ENCODE data around the gene CSF2. TPM values are rescaled to one million over a fixed set of nuclear protein-coding genes. Genes with fewer than 3 reads are reported as not detected.
"Not testable (repeated sequence)": the region's sequence is repeated elsewhere in the genome, so short reads cannot be mapped to it uniquely, and the experiment has no call there.

The CSF2 gene
- total RNA-seq, 1 experiment from 2014 or later: not detected

DNA sequence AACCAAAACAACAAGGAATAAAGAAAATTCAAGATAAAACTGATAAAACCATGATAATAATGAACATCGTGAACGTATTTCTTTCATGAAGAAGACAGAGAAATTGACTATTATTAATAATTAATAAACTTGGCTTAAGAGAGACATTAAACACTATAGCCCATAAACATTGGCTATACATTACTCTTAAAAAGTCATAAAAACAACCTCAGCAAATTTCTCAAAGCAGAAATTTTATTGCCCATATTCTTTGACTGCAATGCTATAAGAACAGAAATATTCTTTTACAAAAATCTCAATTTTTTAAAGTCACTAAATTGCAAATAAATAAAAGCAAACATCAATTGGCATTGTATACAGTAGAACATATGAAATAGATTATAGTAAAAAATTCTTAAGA, 42.5 kb downstream of the CSF2 start:
- no peak overlapping the region for H3K4me3 ChIP-seq (ENCODE audit: low read depth in 2 of 2, low read length in 2 of 2)
- ATAC-seq (no peak), DNase-seq (ENCODE audit: low read depth, low spot score) (no peak)
- no peaks in the 10 kb centered on the region for H3K36me3 ChIP-seq (ENCODE audit: control insufficient read depth, insufficient read depth, low read length)
- CTCF ChIA-PET: no interaction called here
- H3K27ac ChIP-seq (ENCODE audit: low read length): no peak overlapping the region
- H3K27me3 ChIP-seq (ENCODE audit: control insufficient read depth, insufficient read depth, low read length): peaks cover 3% of the 10 kb centered on the region
- in situ Hi-C loops (cut with HindIII; ENCODE audit: low pct_unique_long_range_greater_than_20kb, low sequenced_read_pairs): no loop called here
- no TSS peak for BruUV-seq (replicated peaks)
- H3K4me1 ChIP-seq (ENCODE audit: control insufficient read depth, insufficient read depth, low read length): no peaks in the 10 kb centered on the region
- intact Hi-C loops (cut with micrococcal nuclease; ENCODE audit: unreplicated experiment): no loop called here
- POLR2A ChIA-PET: no interaction called here
- H3K9me3 ChIP-seq (ENCODE audit: control insufficient read depth, insufficient read depth, low read depth, low read length): no peaks in the 10 kb centered on the region
- no peak for TF ChIP-seq POLR2AphosphoS5 (IDR thresholded peaks at IDR 0.05; ENCODE audit: low read depth, low read length)
- TF ChIP-seq, protein P1, sequence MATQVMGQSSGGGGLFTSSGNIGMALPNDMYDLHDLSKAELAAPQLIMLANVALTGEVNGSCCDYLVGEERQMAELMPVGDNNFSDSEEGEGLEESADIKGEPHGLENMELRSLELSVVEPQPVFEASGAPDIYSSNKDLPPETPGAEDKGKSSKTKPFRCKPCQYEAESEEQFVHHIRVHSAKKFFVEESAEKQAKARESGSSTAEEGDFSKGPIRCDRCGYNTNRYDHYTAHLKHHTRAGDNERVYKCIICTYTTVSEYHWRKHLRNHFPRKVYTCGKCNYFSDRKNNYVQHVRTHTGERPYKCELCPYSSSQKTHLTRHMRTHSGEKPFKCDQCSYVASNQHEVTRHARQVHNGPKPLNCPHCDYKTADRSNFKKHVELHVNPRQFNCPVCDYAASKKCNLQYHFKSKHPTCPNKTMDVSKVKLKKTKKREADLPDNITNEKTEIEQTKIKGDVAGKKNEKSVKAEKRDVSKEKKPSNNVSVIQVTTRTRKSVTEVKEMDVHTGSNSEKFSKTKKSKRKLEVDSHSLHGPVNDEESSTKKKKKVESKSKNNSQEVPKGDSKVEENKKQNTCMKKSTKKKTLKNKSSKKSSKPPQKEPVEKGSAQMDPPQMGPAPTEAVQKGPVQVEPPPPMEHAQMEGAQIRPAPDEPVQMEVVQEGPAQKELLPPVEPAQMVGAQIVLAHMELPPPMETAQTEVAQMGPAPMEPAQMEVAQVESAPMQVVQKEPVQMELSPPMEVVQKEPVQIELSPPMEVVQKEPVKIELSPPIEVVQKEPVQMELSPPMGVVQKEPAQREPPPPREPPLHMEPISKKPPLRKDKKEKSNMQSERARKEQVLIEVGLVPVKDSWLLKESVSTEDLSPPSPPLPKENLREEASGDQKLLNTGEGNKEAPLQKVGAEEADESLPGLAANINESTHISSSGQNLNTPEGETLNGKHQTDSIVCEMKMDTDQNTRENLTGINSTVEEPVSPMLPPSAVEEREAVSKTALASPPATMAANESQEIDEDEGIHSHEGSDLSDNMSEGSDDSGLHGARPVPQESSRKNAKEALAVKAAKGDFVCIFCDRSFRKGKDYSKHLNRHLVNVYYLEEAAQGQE (IDR thresholded peaks at IDR 0.05; ENCODE audit: insufficient read depth in 1 of 2, low read depth in 2 of 2, low read length in 1 of 2): no peak
- TF ChIP-seq TCF7L2 (IDR thresholded peaks at IDR 0.05; ENCODE audit: low read depth, low read length): no peak
- TF ChIP-seq, protein P2, sequence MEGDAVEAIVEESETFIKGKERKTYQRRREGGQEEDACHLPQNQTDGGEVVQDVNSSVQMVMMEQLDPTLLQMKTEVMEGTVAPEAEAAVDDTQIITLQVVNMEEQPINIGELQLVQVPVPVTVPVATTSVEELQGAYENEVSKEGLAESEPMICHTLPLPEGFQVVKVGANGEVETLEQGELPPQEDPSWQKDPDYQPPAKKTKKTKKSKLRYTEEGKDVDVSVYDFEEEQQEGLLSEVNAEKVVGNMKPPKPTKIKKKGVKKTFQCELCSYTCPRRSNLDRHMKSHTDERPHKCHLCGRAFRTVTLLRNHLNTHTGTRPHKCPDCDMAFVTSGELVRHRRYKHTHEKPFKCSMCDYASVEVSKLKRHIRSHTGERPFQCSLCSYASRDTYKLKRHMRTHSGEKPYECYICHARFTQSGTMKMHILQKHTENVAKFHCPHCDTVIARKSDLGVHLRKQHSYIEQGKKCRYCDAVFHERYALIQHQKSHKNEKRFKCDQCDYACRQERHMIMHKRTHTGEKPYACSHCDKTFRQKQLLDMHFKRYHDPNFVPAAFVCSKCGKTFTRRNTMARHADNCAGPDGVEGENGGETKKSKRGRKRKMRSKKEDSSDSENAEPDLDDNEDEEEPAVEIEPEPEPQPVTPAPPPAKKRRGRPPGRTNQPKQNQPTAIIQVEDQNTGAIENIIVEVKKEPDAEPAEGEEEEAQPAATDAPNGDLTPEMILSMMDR (IDR thresholded peaks at IDR 0.05): no peak
- TF ChIP-seq SIN3A (IDR thresholded peaks at IDR 0.05; ENCODE audit: borderline replicate concordance, insufficient read depth, low read depth, low read length): no peak

DNA sequence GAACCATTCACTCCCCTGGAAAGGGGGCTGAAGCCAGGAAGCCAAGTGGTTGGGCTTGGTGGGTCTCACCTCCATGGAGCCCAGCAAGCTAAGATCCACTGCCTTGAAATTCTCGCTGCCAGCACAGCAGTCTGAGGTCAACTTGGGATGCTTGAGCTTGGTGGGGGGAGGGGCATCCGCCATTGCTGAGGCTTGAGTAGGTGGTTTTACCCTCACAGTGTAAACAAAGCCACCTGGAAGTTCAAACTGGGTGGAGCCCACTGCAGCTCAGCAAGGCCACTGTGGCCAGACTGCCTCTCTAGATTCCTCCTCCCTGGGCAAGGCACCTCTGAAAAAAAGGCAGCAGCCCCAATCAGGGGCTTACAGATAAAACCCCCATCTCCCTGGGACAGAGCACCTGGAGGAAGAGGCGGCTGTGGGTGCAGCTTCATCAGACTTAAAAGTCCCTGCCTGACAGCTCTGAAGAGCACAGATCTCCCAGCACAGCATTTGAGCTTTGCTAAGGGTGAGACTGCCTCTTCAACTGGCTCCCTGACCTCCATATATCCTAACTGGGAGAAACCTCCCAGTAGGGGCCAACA, 43.4 kb downstream of the CSF2 start:
- H3K27me3 ChIP-seq (ENCODE audit: control insufficient read depth, insufficient read depth, low read length); H3K4me1 ChIP-seq (ENCODE audit: control insufficient read depth, insufficient read depth, low read length); POLR2A ChIA-PET; DNase-seq (ENCODE audit: low read depth, low spot score); H3K27ac ChIP-seq (ENCODE audit: low read length); BruUV-seq (replicated peaks); CTCF ChIA-PET; ATAC-seq; H3K4me3 ChIP-seq (ENCODE audit: low read depth in 2 of 2, low read length in 2 of 2); intact Hi-C loops (cut with micrococcal nuclease; ENCODE audit: unreplicated experiment); in situ Hi-C loops (cut with HindIII; ENCODE audit: low pct_unique_long_range_greater_than_20kb, low sequenced_read_pairs); H3K9me3 ChIP-seq (ENCODE audit: control insufficient read depth, insufficient read depth, low read depth, low read length); H3K36me3 ChIP-seq (ENCODE audit: control insufficient read depth, insufficient read depth, low read length): not testable (repeated sequence)

DNA sequence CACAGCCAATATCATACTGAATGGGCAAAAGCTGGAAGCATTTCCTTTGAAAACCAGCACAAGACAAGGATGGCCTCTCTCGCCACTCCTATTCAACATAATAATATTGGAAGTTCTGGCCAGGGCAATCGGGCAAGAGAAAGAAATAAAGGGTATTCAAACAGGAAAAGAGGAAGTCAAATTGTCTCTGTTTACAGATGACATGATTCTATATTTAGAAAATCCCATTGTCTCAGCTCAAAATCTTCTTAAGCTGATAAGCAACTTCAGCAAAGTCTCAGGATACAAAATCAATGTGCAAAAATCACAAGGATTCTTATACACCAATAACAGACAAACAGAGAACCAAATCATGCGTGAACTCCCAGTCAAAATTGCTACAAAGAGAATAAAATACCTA, 47.1 kb downstream of the CSF2 start:
- ATAC-seq; H3K27ac ChIP-seq (ENCODE audit: low read length); H3K27me3 ChIP-seq (ENCODE audit: control insufficient read depth, insufficient read depth, low read length); intact Hi-C loops (cut with micrococcal nuclease; ENCODE audit: unreplicated experiment); H3K36me3 ChIP-seq (ENCODE audit: control insufficient read depth, insufficient read depth, low read length); in situ Hi-C loops (cut with HindIII; ENCODE audit: low pct_unique_long_range_greater_than_20kb, low sequenced_read_pairs); POLR2A ChIA-PET; BruUV-seq (replicated peaks); H3K4me3 ChIP-seq (ENCODE audit: low read depth in 2 of 2, low read length in 2 of 2); CTCF ChIA-PET; DNase-seq (ENCODE audit: low read depth, low spot score); H3K9me3 ChIP-seq (ENCODE audit: control insufficient read depth, insufficient read depth, low read depth, low read length); H3K4me1 ChIP-seq (ENCODE audit: control insufficient read depth, insufficient read depth, low read length): not testable (repeated sequence)

DNA sequence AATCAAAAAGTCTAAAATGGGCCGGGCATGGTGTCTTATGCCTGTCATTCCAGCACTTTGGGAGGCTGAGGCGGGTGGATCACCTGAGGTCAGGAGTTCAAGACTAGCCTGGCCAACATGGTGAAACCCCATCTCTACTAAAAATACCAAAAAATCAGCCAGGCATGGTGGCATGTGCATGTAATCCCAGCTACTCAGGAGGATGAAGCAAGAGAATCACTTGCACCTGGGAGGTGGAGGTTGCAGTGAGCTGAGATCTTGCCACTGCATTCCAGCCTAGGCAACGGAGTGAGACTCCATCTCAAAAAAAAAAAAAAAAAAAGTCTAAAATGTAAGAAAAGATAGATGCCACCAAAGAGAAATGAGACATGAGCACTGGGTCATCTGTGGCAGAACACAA, 49.4 kb downstream of the CSF2 start:
- H3K27ac ChIP-seq (ENCODE audit: low read length); H3K36me3 ChIP-seq (ENCODE audit: control insufficient read depth, insufficient read depth, low read length); POLR2A ChIA-PET: not testable (repeated sequence)

DNA sequence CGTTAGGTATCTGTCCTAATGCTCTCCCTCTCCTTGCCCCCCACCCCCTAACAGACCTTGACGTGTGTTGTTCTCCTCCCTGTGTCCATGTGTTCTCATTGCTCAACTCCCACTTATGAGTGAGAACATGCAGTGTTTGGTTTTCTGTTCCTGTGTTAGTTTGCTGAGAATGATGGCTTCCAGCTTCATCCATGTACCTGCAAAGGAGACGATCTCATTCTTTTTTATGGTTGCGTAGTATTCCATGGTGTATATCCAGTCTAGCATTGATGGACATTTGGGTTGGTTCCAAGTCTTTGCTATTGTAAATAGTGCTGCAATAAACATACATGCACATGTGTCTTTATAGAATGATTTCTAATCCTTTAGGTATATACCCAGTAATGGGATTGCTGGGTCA, 50.0 kb downstream of the CSF2 start:
- POLR2A ChIA-PET; H3K4me3 ChIP-seq (ENCODE audit: low read depth in 2 of 2, low read length in 2 of 2); H3K4me1 ChIP-seq (ENCODE audit: control insufficient read depth, insufficient read depth, low read length); intact Hi-C loops (cut with micrococcal nuclease; ENCODE audit: unreplicated experiment); H3K27me3 ChIP-seq (ENCODE audit: control insufficient read depth, insufficient read depth, low read length); ATAC-seq; BruUV-seq (replicated peaks); in situ Hi-C loops (cut with HindIII; ENCODE audit: low pct_unique_long_range_greater_than_20kb, low sequenced_read_pairs); H3K9me3 ChIP-seq (ENCODE audit: control insufficient read depth, insufficient read depth, low read depth, low read length); H3K36me3 ChIP-seq (ENCODE audit: control insufficient read depth, insufficient read depth, low read length); DNase-seq (ENCODE audit: low read depth, low spot score); CTCF ChIA-PET; H3K27ac ChIP-seq (ENCODE audit: low read length): not testable (repeated sequence)

More for the DNA sequence above, 49.4 kb downstream of the CSF2 start:
- in situ Hi-C loops (cut with HindIII; ENCODE audit: low pct_unique_long_range_greater_than_20kb, low sequenced_read_pairs); BruUV-seq (replicated peaks); ATAC-seq; H3K4me3 ChIP-seq (ENCODE audit: low read depth in 2 of 2, low read length in 2 of 2); H3K9me3 ChIP-seq (ENCODE audit: control insufficient read depth, insufficient read depth, low read depth, low read length); H3K27me3 ChIP-seq (ENCODE audit: control insufficient read depth, insufficient read depth, low read length); H3K4me1 ChIP-seq (ENCODE audit: control insufficient read depth, insufficient read depth, low read length); DNase-seq (ENCODE audit: low read depth, low spot score); intact Hi-C loops (cut with micrococcal nuclease; ENCODE audit: unreplicated experiment); CTCF ChIA-PET: not testable (repeated sequence)

Measured in Panc1 (cell line).